Measurements from ENCODE around the gene CLCF1.

CLCF1 gene

GRCh38 chr11:67398661-67399563 lies 25.5 kb upstream of the CLCF1 start:
- Histone ChIP-seq H3K4me2 (ENCODE audit: low read depth, low read length, poor library complexity, severe bottlenecking) (peak overlapping the region; percentile 99), H3K9me3 (ENCODE audit: insufficient read depth, low read depth, low read length) (no peaks in the 10 kb centered on the region), H2AFZ (ENCODE audit: low read length) (no peak overlapping the region), H3K9ac (ENCODE audit: low read depth, low read length, poor library complexity, severe bottlenecking) (peak overlapping the region; percentile 96), H3K9me2 (replicated peaks; ENCODE audit: low read depth, low read length) (no peaks in the 10 kb centered on the region), H4K20me1 (ENCODE audit: insufficient read depth, low read length, poor library complexity, severe bottlenecking) (peaks cover 54% of the 10 kb centered on the region), H3K36me3 (ENCODE audit: insufficient read depth, low read length) (peaks cover 22% of the 10 kb centered on the region; the same call in 1 of the 2 replicates), H3K4me3 (ENCODE audit: low read length, poor library complexity, severe bottlenecking) (peak overlapping the region; percentile 38), H3K4me1 (ENCODE audit: insufficient read depth, low read length, poor library complexity, severe bottlenecking) (peaks cover 62% of the 10 kb centered on the region), H3K79me2 (ENCODE audit: insufficient read depth, low read length) (peaks cover 86% of the 10 kb centered on the region), H3F3A (ENCODE audit: low read depth) (peaks cover 6% of the 10 kb centered on the region; the same call in 1 of the 2 replicates), H3K27me3 (ENCODE audit: insufficient read depth, low read length, poor library complexity, severe bottlenecking) (no peaks in the 10 kb centered on the region)
- TF ChIP-seq EZH2phosphoT487 (IDR thresholded peaks at IDR 0.05; ENCODE audit: borderline replicate concordance): no peak
- no peak for TF ChIP-seq CTCF (conservative IDR thresholded peaks at IDR 0.05; ENCODE audit: low read length)

- no peak for TF ChIP-seq EZH2phosphoT487 (IDR thresholded peaks at IDR 0.05; ENCODE audit: borderline replicate concordance)
- no peak for TF ChIP-seq CTCF (conservative IDR thresholded peaks at IDR 0.05; ENCODE audit: low read length)
Measured at GRCh38 chr11:67397986-67398660, 24.7 kb upstream of the CLCF1 start.

GRCh38 chr11:67397536-67397935 lies 24.1 kb upstream of the CLCF1 start:
- Histone ChIP-seq H3K36me3 (ENCODE audit: insufficient read depth, low read length) (peaks cover 22% of the 10 kb centered on the region; the same call in 1 of the 2 replicates), H2AFZ (ENCODE audit: low read length) (no peak overlapping the region), H3K9ac (ENCODE audit: low read depth, low read length, poor library complexity, severe bottlenecking) (peak overlapping the region; percentile 60), H3K79me2 (ENCODE audit: insufficient read depth, low read length) (peaks cover 85% of the 10 kb centered on the region), H3K4me3 (ENCODE audit: low read length, poor library complexity, severe bottlenecking) (peak overlapping the region; percentile 71), H3K9me2 (replicated peaks; ENCODE audit: low read depth, low read length) (no peaks in the 10 kb centered on the region), H4K20me1 (ENCODE audit: insufficient read depth, low read length, poor library complexity, severe bottlenecking) (peaks cover 57% of the 10 kb centered on the region), H3K9me3 (ENCODE audit: insufficient read depth, low read depth, low read length) (no peaks in the 10 kb centered on the region), H3K4me1 (ENCODE audit: insufficient read depth, low read length, poor library complexity, severe bottlenecking) (peaks cover 58% of the 10 kb centered on the region), H3K27me3 (ENCODE audit: insufficient read depth, low read length, poor library complexity, severe bottlenecking) (no peaks in the 10 kb centered on the region), H3K4me2 (ENCODE audit: low read depth, low read length, poor library complexity, severe bottlenecking) (peak overlapping the region; percentile 94), H3F3A (ENCODE audit: low read depth) (peaks cover 6% of the 10 kb centered on the region; the same call in 1 of the 2 replicates)
- TF ChIP-seq EZH2phosphoT487 (IDR thresholded peaks at IDR 0.05; ENCODE audit: borderline replicate concordance) (no peak), CTCF (conservative IDR thresholded peaks at IDR 0.05; ENCODE audit: low read length) (no peak)

More at GRCh38 chr11:67397986-67398660, 24.7 kb upstream of the CLCF1 start:
- H3K9ac ChIP-seq (ENCODE audit: low read depth, low read length, poor library complexity, severe bottlenecking): peak overlapping the region; percentile 60
- H3K36me3 ChIP-seq (ENCODE audit: insufficient read depth, low read length): peaks cover 22% of the 10 kb centered on the region; the same call in 1 of the 2 replicates
- peaks cover 86% of the 10 kb centered on the region for H3K79me2 ChIP-seq (ENCODE audit: insufficient read depth, low read length)
- no peaks in the 10 kb centered on the region for H3K27me3 ChIP-seq (ENCODE audit: insufficient read depth, low read length, poor library complexity, severe bottlenecking)
- peak overlapping the region; percentile 94 for H3K4me2 ChIP-seq (ENCODE audit: low read depth, low read length, poor library complexity, severe bottlenecking)
- peak overlapping the region; percentile 71 for H3K4me3 ChIP-seq (ENCODE audit: low read length, poor library complexity, severe bottlenecking)
- H3K9me2 ChIP-seq (replicated peaks; ENCODE audit: low read depth, low read length): no peaks in the 10 kb centered on the region
- peaks cover 61% of the 10 kb centered on the region for H3K4me1 ChIP-seq (ENCODE audit: insufficient read depth, low read length, poor library complexity, severe bottlenecking)
- peaks cover 6% of the 10 kb centered on the region; the same call in 1 of the 2 replicates for H3F3A ChIP-seq (ENCODE audit: low read depth)
- H3K9me3 ChIP-seq (ENCODE audit: insufficient read depth, low read depth, low read length): no peaks in the 10 kb centered on the region
- H4K20me1 ChIP-seq (ENCODE audit: insufficient read depth, low read length, poor library complexity, severe bottlenecking): peaks cover 54% of the 10 kb centered on the region
- no peak overlapping the region for H2AFZ ChIP-seq (ENCODE audit: low read length)
